Bronchial epithelial cell (primary cell): ENCODE measurements around the gene EMILIN2. TPM values are rescaled to one million over a fixed set of nuclear protein-coding genes. Genes with fewer than 3 reads are reported as not detected.
"Not testable (repeated sequence)": the region's sequence is repeated elsewhere in the genome, so short reads cannot be mapped to it uniquely, and the experiment has no call there.

Experiments used
- DNase-seq: peaks from one replicate; pipeline ENCODE4 v3.0.0-alpha.2; 2010; ENCODE audit warnings: low read depth
- FAIRE-seq: peaks from 2 replicates; lab custom pipeline; 2011; peaks lifted over from hg19 to GRCh38; lab: Jason Lieb, UNC
- H3K27me3 ChIP-seq: 2 replicates; pipeline ENCODE4 v1.5.1; 2011; ENCODE audit warnings: low read length; ENCODE audit not compliant: control insufficient read depth, insufficient read depth
- H3K36me3 ChIP-seq: 2 replicates; pipeline ENCODE4 v1.5.1; 2011; ENCODE audit warnings: low read length; ENCODE audit not compliant: control insufficient read depth, insufficient read depth
- H3K4me3 ChIP-seq: 2 replicates; pipeline ENCODE4 v1.5.1; 2011; ENCODE audit warnings: mild to moderate bottlenecking, low read depth, low read length, control low read depth
- total RNA-seq: library from RNA; depleted of rRNA; stranded (reverse); fragments of >200 nt; gene quantifications from 2 replicates; pipeline ENCODE4 v1.2.1, GENCODE V29; 2014
- TF ChIP-seq, protein P1 (sequence below): IDR thresholded peaks from 2 replicates; pipeline ENCODE4 v1.5.1; 2011; ENCODE audit warnings: mild to moderate bottlenecking, moderate library complexity, low read length, control low read depth, inconsistent platforms; ENCODE audit not compliant: insufficient read depth, severe bottlenecking

Gene EMILIN2
- 0.38 and 1.3 TPM in 2 replicates for total RNA-seq

DNA sequence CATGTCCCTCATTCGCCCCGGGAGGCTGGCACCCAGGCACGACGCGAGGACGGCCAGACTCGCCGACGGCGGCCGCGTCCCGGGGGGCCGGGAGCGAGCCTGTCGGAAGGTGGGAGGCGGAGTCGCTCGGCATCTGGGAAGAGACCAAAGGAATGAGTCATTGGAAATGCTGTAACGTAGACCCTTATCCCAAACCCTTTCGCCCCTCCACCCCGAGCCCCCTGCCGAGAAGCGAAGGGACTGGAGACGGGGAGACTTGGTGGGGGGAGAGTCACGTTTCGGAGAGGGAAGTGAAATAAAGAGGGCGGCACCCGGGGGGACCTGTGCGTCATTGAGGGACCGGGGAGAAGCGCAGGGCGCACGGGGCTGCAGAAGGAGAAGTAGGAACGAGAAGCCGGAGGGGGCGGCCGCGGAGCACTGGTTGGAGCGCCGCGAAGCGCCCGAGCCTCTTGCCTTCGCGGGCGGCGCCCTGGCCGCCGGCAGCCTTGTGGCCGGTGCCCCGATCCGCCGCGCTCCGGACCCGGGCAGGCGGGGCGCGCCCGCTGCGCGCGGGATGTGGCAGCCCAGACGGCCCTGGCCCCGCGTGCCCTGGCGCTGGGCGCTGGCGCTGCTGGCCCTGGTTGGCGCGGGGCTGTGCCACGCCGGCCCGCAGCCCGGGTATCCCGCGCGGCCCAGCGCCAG, at the start of gene EMILIN2:
TSS of gene EMILIN2 (plus strand) at position 371 of the 681 bp plus-strand sequence. CDS start at position 554, 183 bp downstream.
- peak within 1 kb of the TSS; percentile 12 for H3K4me3 ChIP-seq
- no peaks in the 10 kb centered on the region for H3K36me3 ChIP-seq
- TF ChIP-seq, protein P1, sequence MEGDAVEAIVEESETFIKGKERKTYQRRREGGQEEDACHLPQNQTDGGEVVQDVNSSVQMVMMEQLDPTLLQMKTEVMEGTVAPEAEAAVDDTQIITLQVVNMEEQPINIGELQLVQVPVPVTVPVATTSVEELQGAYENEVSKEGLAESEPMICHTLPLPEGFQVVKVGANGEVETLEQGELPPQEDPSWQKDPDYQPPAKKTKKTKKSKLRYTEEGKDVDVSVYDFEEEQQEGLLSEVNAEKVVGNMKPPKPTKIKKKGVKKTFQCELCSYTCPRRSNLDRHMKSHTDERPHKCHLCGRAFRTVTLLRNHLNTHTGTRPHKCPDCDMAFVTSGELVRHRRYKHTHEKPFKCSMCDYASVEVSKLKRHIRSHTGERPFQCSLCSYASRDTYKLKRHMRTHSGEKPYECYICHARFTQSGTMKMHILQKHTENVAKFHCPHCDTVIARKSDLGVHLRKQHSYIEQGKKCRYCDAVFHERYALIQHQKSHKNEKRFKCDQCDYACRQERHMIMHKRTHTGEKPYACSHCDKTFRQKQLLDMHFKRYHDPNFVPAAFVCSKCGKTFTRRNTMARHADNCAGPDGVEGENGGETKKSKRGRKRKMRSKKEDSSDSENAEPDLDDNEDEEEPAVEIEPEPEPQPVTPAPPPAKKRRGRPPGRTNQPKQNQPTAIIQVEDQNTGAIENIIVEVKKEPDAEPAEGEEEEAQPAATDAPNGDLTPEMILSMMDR = no peak
- DNase-seq = peak; percentile 16
- peaks cover 28% of the 10 kb centered on the region for H3K27me3 ChIP-seq
- FAIRE-seq = no peak

DNA sequence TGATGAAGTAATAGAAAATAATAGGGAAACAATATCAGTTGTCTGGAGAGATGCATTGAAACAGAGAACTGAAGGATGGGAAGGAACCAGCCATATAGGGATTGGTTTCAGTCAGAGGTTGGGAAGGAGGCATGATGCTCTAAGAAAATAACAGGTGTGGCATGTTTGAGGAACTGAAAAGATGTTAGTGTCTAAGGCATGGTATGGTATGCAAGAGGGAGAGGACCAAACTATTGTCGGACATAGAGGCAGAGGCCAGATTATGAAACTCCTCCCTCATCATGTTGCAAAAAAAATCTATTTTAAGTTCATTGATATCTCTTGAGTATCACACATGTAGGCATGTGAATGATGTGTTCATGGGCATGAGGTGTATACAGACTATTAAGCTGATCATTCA, 48.9 kb upstream of the EMILIN2 start:
- FAIRE-seq (no peak), DNase-seq (no peak)
- peaks cover 4% of the 10 kb centered on the region for H3K36me3 ChIP-seq
- TF ChIP-seq, protein P1 = no peak
- H3K4me3 ChIP-seq = no peak overlapping the region
- H3K27me3 ChIP-seq = no peaks in the 10 kb centered on the region

DNA sequence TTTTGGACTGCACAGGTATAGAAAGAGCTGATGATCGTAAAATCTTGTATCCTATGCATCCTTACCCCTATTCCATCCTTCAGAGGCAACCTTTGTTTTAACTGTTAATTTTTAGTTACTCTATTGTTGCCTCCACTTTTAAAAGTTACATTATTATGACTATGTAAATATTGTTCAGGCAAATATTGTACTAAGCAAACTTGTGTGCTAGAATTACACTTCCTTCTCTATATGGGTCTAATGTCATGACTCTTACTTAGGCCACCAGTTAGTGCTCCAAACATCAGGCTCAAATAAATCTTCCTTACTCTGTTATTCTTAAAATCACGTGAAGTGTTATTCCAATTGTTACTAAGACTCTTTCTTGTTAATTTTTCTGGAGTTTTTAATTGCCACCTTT, 47.4 kb upstream of the EMILIN2 start:
- FAIRE-seq (no peak), DNase-seq (no peak)
- Histone ChIP-seq H3K27me3 (no peaks in the 10 kb centered on the region), H3K36me3 (peaks cover 4% of the 10 kb centered on the region), H3K4me3 (no peak overlapping the region)
- TF ChIP-seq, protein P1 = no peak

DNA sequence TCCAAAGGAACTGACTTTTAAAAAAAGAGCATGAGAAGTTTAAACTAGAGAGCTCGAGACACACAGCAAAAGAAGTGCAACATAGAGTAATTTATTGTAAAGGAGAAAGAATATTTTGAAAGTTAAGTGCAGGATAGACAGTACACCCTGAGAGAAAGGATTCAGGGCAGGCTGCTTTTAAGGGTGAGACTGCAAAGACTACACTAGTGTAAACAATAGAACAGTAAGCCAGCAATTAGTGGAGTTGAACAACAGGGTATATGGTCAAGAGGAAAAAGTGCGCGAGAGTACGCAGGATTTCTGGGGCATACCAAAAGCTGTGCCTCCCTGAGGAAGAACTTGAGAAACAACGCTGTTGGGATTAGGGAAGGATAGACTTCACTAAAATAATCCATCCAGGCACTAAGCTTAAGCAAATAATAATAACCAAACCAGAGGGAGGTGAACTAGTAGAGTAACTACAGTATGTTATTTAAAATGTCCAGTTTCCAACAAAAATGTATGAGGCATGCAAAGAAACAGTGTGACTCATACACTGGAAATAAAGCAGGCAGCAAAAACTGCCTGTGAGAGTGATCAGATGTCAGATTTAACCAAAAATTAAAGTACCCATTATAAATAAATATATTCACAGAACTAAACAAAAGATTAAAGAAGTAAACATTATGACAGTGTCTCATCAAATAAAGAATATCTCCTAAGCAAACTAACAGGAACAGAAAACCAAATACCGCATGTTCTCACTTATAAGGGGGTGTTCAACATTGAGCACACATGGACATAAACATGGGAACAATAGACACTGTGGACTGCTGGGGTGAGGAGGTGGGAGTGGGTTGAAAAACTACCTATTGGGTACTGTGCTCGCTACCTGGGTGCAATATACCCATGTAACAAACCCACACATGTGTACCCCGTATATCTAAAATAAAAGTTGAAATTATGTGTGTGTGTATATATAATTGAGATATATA, 40.5 kb upstream of the EMILIN2 start:
- FAIRE-seq = no peak
- H3K27me3 ChIP-seq = no peaks in the 10 kb centered on the region

DNA sequence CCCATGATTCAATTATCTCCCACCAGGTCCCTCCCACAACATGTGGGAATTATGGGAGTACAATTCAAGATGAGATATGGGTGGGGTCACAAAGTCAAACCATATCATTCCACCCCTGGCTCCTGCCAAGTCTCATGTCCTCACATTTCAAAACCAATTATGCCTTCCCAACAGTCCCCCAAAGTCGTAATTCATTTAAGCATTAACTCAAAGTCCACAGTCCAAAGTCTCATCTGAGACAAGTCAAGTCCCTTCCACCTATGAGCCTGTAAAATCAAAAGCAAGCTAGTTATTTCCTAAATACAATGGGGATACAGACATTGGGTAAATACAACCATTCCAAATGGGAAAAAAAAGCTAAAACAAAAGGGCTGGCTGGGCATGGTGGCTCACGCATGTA, 38.2 kb upstream of the EMILIN2 start:
- not testable (repeated sequence) for H3K4me3 ChIP-seq, H3K36me3 ChIP-seq, FAIRE-seq, DNase-seq, H3K27me3 ChIP-seq

More for the DNA sequence above, 40.5 kb upstream of the EMILIN2 start:
- peak; percentile 2 for DNase-seq
- TF ChIP-seq, protein P1 = no peak
- H3K36me3 ChIP-seq = no peaks in the 10 kb centered on the region
- H3K4me3 ChIP-seq = no peak overlapping the region

DNA sequence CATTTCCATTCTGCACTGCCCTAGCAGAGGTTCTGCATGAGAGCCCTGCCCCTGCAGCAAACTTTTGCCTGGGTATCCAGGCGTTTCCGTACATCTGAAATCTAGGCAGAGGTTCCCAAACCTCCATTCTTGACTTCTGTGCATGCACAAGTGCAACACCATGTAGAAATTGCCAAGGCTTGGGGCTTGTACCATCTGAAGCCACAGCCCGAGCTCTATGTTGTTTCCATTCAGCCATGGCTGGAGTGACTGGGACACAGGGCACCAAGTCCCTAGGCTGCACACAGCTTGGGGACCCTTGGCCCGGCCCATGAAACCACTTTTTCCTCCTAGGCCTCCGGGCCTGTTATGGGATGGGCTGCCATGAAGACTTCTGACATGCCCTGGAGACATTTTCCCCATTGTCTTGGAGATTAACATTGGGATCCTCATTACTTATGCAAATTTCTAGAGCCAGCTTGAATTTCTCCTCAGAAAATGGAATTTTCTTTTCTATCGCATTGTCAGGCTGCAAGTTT, 37.1 kb upstream of the EMILIN2 start:
- not testable (repeated sequence) for H3K27me3 ChIP-seq, FAIRE-seq, DNase-seq, H3K4me3 ChIP-seq, H3K36me3 ChIP-seq
